ENCODE data around the gene ZMIZ1.
A peak's percentile ranks its signal among the peaks of the same experiment; 100 is the strongest.

Gene ZMIZ1

GRCh38 chr10:79239275-79239779, 170.6 kb downstream of the ZMIZ1 start:
- CTCF ChIA-PET: interaction anchor here (0.7 to 1.7 kb wide), 3 partner anchors 9 to 1193 kb away, joined by 3 to 6 read pairs (median 3); no protein-coding TSS in a partner anchor
- peaks cover 10 to 91% (median 82%) of the 10 kb centered on the region in 4 experiments for H3K4me1 ChIP-seq (ENCODE audit: control extremely low read depth in 1 of 4, control insufficient read depth in 4 of 4, insufficient read depth in 4 of 4, low read length in 3 of 4)
- WGBS (ENCODE audit: insufficient coverage): 81% methylated on average over 10 of the region's 10 CpGs

GRCh38 chr10:79239924-79240581, 171.3 kb downstream of the ZMIZ1 start:
- peaks cover 10 to 92% (median 87%) of the 10 kb centered on the region in 4 experiments for H3K4me1 ChIP-seq (ENCODE audit: control extremely low read depth in 1 of 4, control insufficient read depth in 4 of 4, insufficient read depth in 4 of 4, low read length in 3 of 4)
- H3K9me3 ChIP-seq (ENCODE audit: control extremely low read depth in 1 of 5, control insufficient read depth in 4 of 5, insufficient read depth in 2 of 5, low read depth in 1 of 5, low read length in 4 of 5): no peaks in the 10 kb centered on the region
- H3K27ac ChIP-seq (ENCODE audit: insufficient read depth in 1 of 2, low read depth in 1 of 2, low read length in 2 of 2, poor library complexity in 1 of 2, severe bottlenecking in 2 of 2): no peak overlapping the region
- peak in 2 of 3 donors; percentile 39 to 51 for DNase-seq
- H3K4me3 ChIP-seq (ENCODE audit: control insufficient read depth in 1 of 7, extremely low read depth in 1 of 7, insufficient read depth in 4 of 7, low read depth in 2 of 7, low read length in 6 of 7): no peak overlapping the region
- POLR2A ChIA-PET: interaction anchor here (0.6 kb wide), 1 partner anchor 19 kb away, joined by 3 read pairs; no protein-coding TSS in a partner anchor
- CTCF ChIA-PET: interaction anchor here (0.6 to 1.7 kb wide), 3 partner anchors 8 to 48 kb away, joined by 3 to 6 read pairs (median 3); no protein-coding TSS in a partner anchor
- 63% methylated on average over 20 of the region's 29 CpGs for WGBS (ENCODE audit: insufficient coverage)
- H3K36me3 ChIP-seq (ENCODE audit: control insufficient read depth in 4 of 4, insufficient read depth in 4 of 4, low read length in 3 of 4): peaks cover 0 to 55% (median 19%) of the 10 kb centered on the region in 4 experiments
- H3K27me3 ChIP-seq (replicated peaks in 2 of 5; ENCODE audit: control insufficient read depth in 4 of 5, insufficient read depth in 5 of 5, low read length in 4 of 5): no peaks in the 10 kb centered on the region

More at GRCh38 chr10:79239275-79239779, 170.6 kb downstream of the ZMIZ1 start:
- Histone ChIP-seq H3K4me3 (ENCODE audit: control insufficient read depth in 1 of 7, extremely low read depth in 1 of 7, insufficient read depth in 4 of 7, low read depth in 2 of 7, low read length in 6 of 7) (no peak overlapping the region), H3K27me3 (replicated peaks in 2 of 5; ENCODE audit: control insufficient read depth in 4 of 5, insufficient read depth in 5 of 5, low read length in 4 of 5) (no peaks in the 10 kb centered on the region), H3K9me3 (ENCODE audit: control extremely low read depth in 1 of 5, control insufficient read depth in 4 of 5, insufficient read depth in 2 of 5, low read depth in 1 of 5, low read length in 4 of 5) (no peaks in the 10 kb centered on the region), H3K36me3 (ENCODE audit: control insufficient read depth in 4 of 4, insufficient read depth in 4 of 4, low read length in 3 of 4) (peaks cover 0 to 57% (median 25%) of the 10 kb centered on the region in 4 experiments), H3K27ac (ENCODE audit: insufficient read depth in 1 of 2, low read depth in 1 of 2, low read length in 2 of 2, poor library complexity in 1 of 2, severe bottlenecking in 2 of 2) (no peak overlapping the region)
- POLR2A ChIA-PET: interaction anchor here (0.6 kb wide), 1 partner anchor 20 kb away, joined by 3 read pairs; no protein-coding TSS in a partner anchor
- DNase-seq: peak in 1 of 3 donors; percentile 37

- Histone ChIP-seq H3K9me3 (ENCODE audit: control extremely low read depth in 1 of 5, control insufficient read depth in 4 of 5, insufficient read depth in 2 of 5, low read depth in 1 of 5, low read length in 4 of 5) (no peaks in the 10 kb centered on the region), H3K36me3 (ENCODE audit: control insufficient read depth in 4 of 4, insufficient read depth in 4 of 4, low read length in 3 of 4) (peaks cover 0 to 52% (median 11%) of the 10 kb centered on the region in 4 experiments), H3K4me1 (ENCODE audit: control extremely low read depth in 1 of 4, control insufficient read depth in 4 of 4, insufficient read depth in 4 of 4, low read length in 3 of 4) (peaks cover 18 to 92% (median 91%) of the 10 kb centered on the region in 4 experiments), H3K4me3 (ENCODE audit: control insufficient read depth in 1 of 7, extremely low read depth in 1 of 7, insufficient read depth in 4 of 7, low read depth in 2 of 7, low read length in 6 of 7) (peak overlapping the region in 5 of 7 experiments; percentile 30 to 79 (median 70)), H3K27me3 (replicated peaks in 2 of 5; ENCODE audit: control insufficient read depth in 4 of 5, insufficient read depth in 5 of 5, low read length in 4 of 5) (no peaks in the 10 kb centered on the region), H3K27ac (ENCODE audit: insufficient read depth in 1 of 2, low read depth in 1 of 2, low read length in 2 of 2, poor library complexity in 1 of 2, severe bottlenecking in 2 of 2) (peak overlapping the region; percentile 13 to 38)
- CTCF ChIA-PET: interaction anchor here (0.9 to 1.4 kb wide), 3 partner anchors 12 to 16 kb away, joined by 3 to 5 read pairs (median 4); no protein-coding TSS in a partner anchor
- DNase-seq: peak in 2 of 3 donors; percentile 34 to 37
- POLR2A ChIA-PET: interaction anchor here (0.6 to 5.0 kb wide), 8 partner anchors 13 to 1206 kb away, joined by 3 to 29 read pairs (median 4); no protein-coding TSS in a partner anchor
- WGBS (ENCODE audit: insufficient coverage): 15% methylated on average over 5 of the region's 5 CpGs
Measured at GRCh38 chr10:79241629-79241989, 172.8 kb downstream of the ZMIZ1 start.

DNA sequence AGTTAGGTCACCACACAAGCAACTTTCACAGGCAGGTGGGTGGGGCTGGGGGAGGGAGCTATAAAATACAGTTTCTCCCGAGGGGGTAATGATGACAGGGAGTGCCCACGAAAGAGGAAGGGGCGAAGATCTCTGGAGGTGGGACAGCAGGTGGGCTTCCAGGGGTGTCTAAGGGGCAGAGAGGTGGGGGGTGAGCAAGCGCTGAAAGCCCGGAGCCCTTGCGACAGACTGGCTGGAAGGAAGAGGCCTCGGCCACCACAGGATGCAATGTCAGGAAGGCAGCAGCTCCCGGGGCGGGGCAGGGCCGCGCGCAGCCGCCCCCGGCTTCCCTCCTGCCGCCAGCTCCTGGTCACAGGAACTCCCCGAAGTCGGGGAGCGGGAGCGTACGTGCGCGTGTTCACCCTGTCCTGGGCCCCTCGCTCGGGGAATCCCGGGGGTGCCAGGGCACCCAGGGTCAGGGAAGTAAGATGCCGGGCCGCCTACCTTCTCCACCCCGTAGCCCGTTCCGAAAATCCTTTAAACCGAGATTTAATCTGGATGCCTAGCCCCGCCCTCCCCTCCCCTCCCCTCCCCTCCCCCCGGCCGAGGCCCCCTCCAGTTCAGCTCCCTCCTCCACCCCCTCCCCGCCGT, 173.3 kb downstream of the ZMIZ1 start:
- DNase-seq: peak; percentile 57 to 82 (median 73)
- Histone ChIP-seq H3K4me3 (ENCODE audit: control insufficient read depth in 1 of 7, extremely low read depth in 1 of 7, insufficient read depth in 4 of 7, low read depth in 2 of 7, low read length in 6 of 7) (peak overlapping the region in 6 of 7 experiments; percentile 4 to 79 (median 64)), H3K27me3 (replicated peaks in 2 of 5; ENCODE audit: control insufficient read depth in 4 of 5, insufficient read depth in 5 of 5, low read length in 4 of 5) (no peaks in the 10 kb centered on the region), H3K4me1 (ENCODE audit: control extremely low read depth in 1 of 4, control insufficient read depth in 4 of 4, insufficient read depth in 4 of 4, low read length in 3 of 4) (peaks cover 18 to 92% (median 91%) of the 10 kb centered on the region in 4 experiments), H3K27ac (ENCODE audit: insufficient read depth in 1 of 2, low read depth in 1 of 2, low read length in 2 of 2, poor library complexity in 1 of 2, severe bottlenecking in 2 of 2) (peak overlapping the region in 1 of 2 experiments; percentile 38), H3K9me3 (ENCODE audit: control extremely low read depth in 1 of 5, control insufficient read depth in 4 of 5, insufficient read depth in 2 of 5, low read depth in 1 of 5, low read length in 4 of 5) (no peaks in the 10 kb centered on the region), H3K36me3 (ENCODE audit: control insufficient read depth in 4 of 4, insufficient read depth in 4 of 4, low read length in 3 of 4) (peaks cover 0 to 52% (median 6%) of the 10 kb centered on the region in 4 experiments)
- ChIA-PET POLR2A (interaction anchor here (0.7 to 5.0 kb wide), 9 partner anchors 9 to 106 kb away, joined by 3 to 29 read pairs (median 4); no protein-coding TSS in a partner anchor), CTCF (interaction anchor here (0.9 to 1.4 kb wide), 3 partner anchors 13 to 17 kb away, joined by 3 to 5 read pairs (median 4); no protein-coding TSS in a partner anchor)
- 0% methylated on average over 19 of the region's 36 CpGs for WGBS (ENCODE audit: insufficient coverage)

DNA sequence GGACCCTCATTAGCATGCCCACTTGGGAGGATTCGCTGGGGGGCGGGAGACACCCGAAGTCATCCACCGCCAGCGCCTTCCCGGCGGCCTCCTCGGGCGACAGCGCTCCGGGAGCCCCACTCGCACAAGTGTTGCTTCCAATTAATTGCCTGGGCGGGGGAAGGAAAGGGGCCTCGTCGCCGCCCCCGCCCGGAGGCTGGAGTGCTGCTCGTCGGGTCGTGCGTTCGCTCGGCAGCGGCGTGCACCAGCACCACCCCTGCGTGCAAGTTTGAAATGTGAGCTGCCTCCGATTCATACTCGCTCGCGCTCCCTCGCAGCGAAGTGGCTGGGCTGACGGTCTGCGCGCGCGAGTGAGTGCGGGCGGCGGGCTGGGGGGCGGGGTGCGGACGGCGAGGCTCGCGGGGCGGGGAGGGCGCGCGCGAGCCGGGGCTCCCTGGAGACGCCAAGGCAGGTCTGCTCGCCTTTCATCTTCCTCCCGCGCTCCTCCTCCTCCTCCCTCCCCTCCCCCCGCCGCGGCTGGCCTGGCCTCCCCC, 173.9 kb downstream of the ZMIZ1 start:
- Histone ChIP-seq H3K4me3 (ENCODE audit: control insufficient read depth in 1 of 7, extremely low read depth in 1 of 7, insufficient read depth in 4 of 7, low read depth in 2 of 7, low read length in 6 of 7) (peak overlapping the region in 6 of 7 experiments; percentile 39 to 79 (median 59)), H3K9me3 (ENCODE audit: control extremely low read depth in 1 of 5, control insufficient read depth in 4 of 5, insufficient read depth in 2 of 5, low read depth in 1 of 5, low read length in 4 of 5) (no peaks in the 10 kb centered on the region), H3K36me3 (ENCODE audit: control insufficient read depth in 4 of 4, insufficient read depth in 4 of 4, low read length in 3 of 4) (peaks cover 0 to 47% (median 4%) of the 10 kb centered on the region in 4 experiments), H3K27ac (ENCODE audit: insufficient read depth in 1 of 2, low read depth in 1 of 2, low read length in 2 of 2, poor library complexity in 1 of 2, severe bottlenecking in 2 of 2) (no peak overlapping the region), H3K27me3 (replicated peaks in 2 of 5; ENCODE audit: control insufficient read depth in 4 of 5, insufficient read depth in 5 of 5, low read length in 4 of 5) (no peaks in the 10 kb centered on the region), H3K4me1 (ENCODE audit: control extremely low read depth in 1 of 4, control insufficient read depth in 4 of 4, insufficient read depth in 4 of 4, low read length in 3 of 4) (peaks cover 18 to 92% (median 91%) of the 10 kb centered on the region in 4 experiments)
- DNase-seq: peak; percentile 44 to 79 (median 73)
- ChIA-PET POLR2A (interaction anchor here (0.7 to 5.0 kb wide), 7 partner anchors 8 to 75 kb away, joined by 3 to 29 read pairs (median 4); no protein-coding TSS in a partner anchor), CTCF (no interaction called here)
- WGBS (ENCODE audit: insufficient coverage): under 1% methylated on average over 39 of the region's 60 CpGs

GRCh38 chr10:79243181-79244067, 174.7 kb downstream of the ZMIZ1 start:
- DNase-seq: peak in 2 of 3 donors; percentile 30 to 49
- no peak overlapping the region for H3K27ac ChIP-seq (ENCODE audit: insufficient read depth in 1 of 2, low read depth in 1 of 2, low read length in 2 of 2, poor library complexity in 1 of 2, severe bottlenecking in 2 of 2)
- ChIA-PET POLR2A (interaction anchor here (5.0 kb wide), 1 partner anchor 43 kb away, joined by 29 read pairs; no protein-coding TSS in a partner anchor), CTCF (interaction anchor here (1.9 to 2.8 kb wide), 2 partner anchors 43 to 45 kb away, joined by 4 to 10 read pairs; no protein-coding TSS in a partner anchor)
- WGBS (ENCODE audit: insufficient coverage): 17% methylated on average over 87 of the region's 120 CpGs
- H3K4me3 ChIP-seq (ENCODE audit: control insufficient read depth in 1 of 7, extremely low read depth in 1 of 7, insufficient read depth in 4 of 7, low read depth in 2 of 7, low read length in 6 of 7): peak overlapping the region in 6 of 7 experiments; percentile 15 to 79 (median 56)
- no peaks in the 10 kb centered on the region for H3K27me3 ChIP-seq (replicated peaks in 2 of 5; ENCODE audit: control insufficient read depth in 4 of 5, insufficient read depth in 5 of 5, low read length in 4 of 5)
- H3K9me3 ChIP-seq (ENCODE audit: control extremely low read depth in 1 of 5, control insufficient read depth in 4 of 5, insufficient read depth in 2 of 5, low read depth in 1 of 5, low read length in 4 of 5): no peaks in the 10 kb centered on the region
- peaks cover 21 to 92% (median 92%) of the 10 kb centered on the region in 4 experiments for H3K4me1 ChIP-seq (ENCODE audit: control extremely low read depth in 1 of 4, control insufficient read depth in 4 of 4, insufficient read depth in 4 of 4, low read length in 3 of 4)
- peaks cover 0 to 41% (median 3%) of the 10 kb centered on the region in 4 experiments for H3K36me3 ChIP-seq (ENCODE audit: control insufficient read depth in 4 of 4, insufficient read depth in 4 of 4, low read length in 3 of 4)

All from common myeloid progenitor, CD34-positive (primary cell).